Astrocyte (in vitro differentiated cells and primary cell): Measurements from ENCODE around the gene CDH18. TPM values are rescaled to one million over a fixed set of nuclear protein-coding genes. Genes with fewer than 3 reads are reported as not detected.
"Not testable (repeated sequence)": the region's sequence is repeated elsewhere in the genome, so short reads cannot be mapped to it uniquely, and the experiment has no call there.

Experiments
- DNase-seq: peaks from one replicate; pipeline ENCODE4 v3.0.0-alpha.2; 2010; ENCODE audit warnings: low read depth
- FAIRE-seq: peaks from 2 replicates; lab custom pipeline; 2011; peaks lifted over from hg19 to GRCh38; lab: Jason Lieb, UNC
- H2AFZ ChIP-seq: 2 replicates; pipeline ENCODE4 v1.6.0; 2012; ENCODE audit warnings: low read depth, low read length, inconsistent platforms
- H3K27ac ChIP-seq: 2 replicates; pipeline ENCODE4 v1.5.1; 2011; ENCODE audit warnings: low read depth, low read length, inconsistent platforms
- H3K27me3 ChIP-seq: 2 replicates; pipeline ENCODE4 v1.6.0; 2011; ENCODE audit warnings: low read length, inconsistent platforms; ENCODE audit not compliant: insufficient read depth
- H3K36me3 ChIP-seq: 2 replicates; pipeline ENCODE4 v1.5.1; 2011; ENCODE audit warnings: low read length, inconsistent platforms; ENCODE audit not compliant: insufficient read depth
- H3K4me1 ChIP-seq: 2 replicates; pipeline ENCODE4 v1.5.1; 2011; ENCODE audit warnings: low read length, inconsistent platforms; ENCODE audit not compliant: insufficient read depth
- H3K4me2 ChIP-seq: 2 replicates; pipeline ENCODE4 v1.6.0; 2012; ENCODE audit warnings: low read length, inconsistent platforms
- H3K4me3 ChIP-seq: 2 replicates; pipeline ENCODE4 v1.5.1; 2011; ENCODE audit warnings: low read depth, mild to moderate bottlenecking, low read length, inconsistent platforms; ENCODE audit not compliant: insufficient read depth
- H3K79me2 ChIP-seq: 2 replicates; pipeline ENCODE4 v1.6.0; 2012; ENCODE audit warnings: mild to moderate bottlenecking, low read length, inconsistent platforms; ENCODE audit not compliant: insufficient read depth
- H3K9ac ChIP-seq: 2 replicates; pipeline ENCODE4 v1.6.0; 2012; ENCODE audit warnings: mild to moderate bottlenecking, low read length, inconsistent platforms
- H3K9me3 ChIP-seq: 2 replicates; pipeline ENCODE4 v1.5.1; 2012; ENCODE audit warnings: low read depth, mild to moderate bottlenecking, low read length, inconsistent platforms; ENCODE audit not compliant: insufficient read depth
- H4K20me1 ChIP-seq: 2 replicates; pipeline ENCODE4 v1.6.0; 2012; ENCODE audit warnings: low read length, inconsistent platforms; ENCODE audit not compliant: insufficient read depth
- H3K27ac Mint-ChIP-seq: one replicate; pipeline ENCODE4 v1.8.0; 2021; ENCODE audit warnings: mild to moderate bottlenecking, mixed read lengths; ENCODE audit not compliant: unreplicated experiment
- H3K27me3 Mint-ChIP-seq: one replicate; pipeline ENCODE4 v1.8.0; 2021; ENCODE audit warnings: low read depth, mixed read lengths; ENCODE audit not compliant: unreplicated experiment
- H3K36me3 Mint-ChIP-seq: one replicate; pipeline ENCODE4 v1.8.0; 2021; ENCODE audit warnings: low read depth, mixed read lengths; ENCODE audit not compliant: unreplicated experiment
- H3K4me1 Mint-ChIP-seq: one replicate; pipeline ENCODE4 v1.8.0; 2021; ENCODE audit warnings: low read depth, mixed read lengths; ENCODE audit not compliant: unreplicated experiment
- H3K4me3 Mint-ChIP-seq: one replicate; pipeline ENCODE4 v1.8.0; 2021; ENCODE audit warnings: mild to moderate bottlenecking, moderate library complexity, mixed read lengths; ENCODE audit not compliant: unreplicated experiment
- H3K9me3 Mint-ChIP-seq: one replicate; pipeline ENCODE4 v1.8.0; 2021; ENCODE audit warnings: mild to moderate bottlenecking, mixed read lengths; ENCODE audit not compliant: unreplicated experiment
- CTCF ChIP-seq: IDR thresholded peaks from 2 replicates; pipeline ENCODE4 v1.5.1; 2011; ENCODE audit warnings: low read depth, mild to moderate bottlenecking, inconsistent platforms, low read length, moderate library complexity; ENCODE audit not compliant: insufficient read depth
- EZH2 ChIP-seq: IDR thresholded peaks from 2 replicates; pipeline ENCODE4 v1.6.1; 2012; ENCODE audit warnings: mild to moderate bottlenecking, low read length, inconsistent platforms; ENCODE audit not compliant: insufficient read depth
- total RNA-seq: library from RNA; stranded (reverse); gene quantifications from 2 replicates; pipeline ENCODE4 v1.2.1, GENCODE V29; 2021

Gene CDH18
- total RNA-seq, 1 donor from 2014 or later: not detected

- H3K4me2 ChIP-seq: no peak overlapping the region
- H3K36me3 ChIP-seq: no peaks in the 10 kb centered on the region
- no peaks in the 10 kb centered on the region for H3K79me2 ChIP-seq
- Mint-ChIP-seq H3K4me1 (no peaks in the 10 kb centered on the region), H3K9me3 (no peaks in the 10 kb centered on the region), H3K27ac (no peak overlapping the region), H3K27me3 (peaks cover 3% of the 10 kb centered on the region), H3K4me3 (no peak overlapping the region), H3K36me3 (no peaks in the 10 kb centered on the region)
- H3K9me3 ChIP-seq: no peaks in the 10 kb centered on the region
- H3K4me3 ChIP-seq: no peak overlapping the region
- no peaks in the 10 kb centered on the region for H3K4me1 ChIP-seq
- FAIRE-seq: no peak
- H3K27ac ChIP-seq: no peak overlapping the region
- DNase-seq: no peak
- no peaks in the 10 kb centered on the region for H3K27me3 ChIP-seq
- H2AFZ ChIP-seq: no peak overlapping the region
- no peaks in the 10 kb centered on the region for H4K20me1 ChIP-seq
- no peak for TF ChIP-seq EZH2
- no peak for TF ChIP-seq CTCF
- no peak overlapping the region for H3K9ac ChIP-seq
Observed at GRCh38 chr5:19790829-19791466, 197.1 kb downstream of the CDH18 start.

GRCh38 chr5:19782566-19782965 is 205.4 kb downstream of the CDH18 start:
- H2AFZ ChIP-seq: no peak overlapping the region
- H3K36me3 ChIP-seq: no peaks in the 10 kb centered on the region
- Mint-ChIP-seq H3K36me3 (no peaks in the 10 kb centered on the region), H3K27ac (no peak overlapping the region), H3K4me1 (no peaks in the 10 kb centered on the region), H3K4me3 (no peak overlapping the region), H3K9me3 (no peaks in the 10 kb centered on the region), H3K27me3 (no peaks in the 10 kb centered on the region)
- no peak for FAIRE-seq
- H3K79me2 ChIP-seq: no peaks in the 10 kb centered on the region
- H3K27ac ChIP-seq: no peak overlapping the region
- H3K4me2 ChIP-seq: no peak overlapping the region
- H3K9me3 ChIP-seq: no peaks in the 10 kb centered on the region
- DNase-seq: no peak
- no peaks in the 10 kb centered on the region for H3K27me3 ChIP-seq
- H4K20me1 ChIP-seq: no peaks in the 10 kb centered on the region
- H3K9ac ChIP-seq: no peak overlapping the region
- no peaks in the 10 kb centered on the region for H3K4me1 ChIP-seq
- no peak overlapping the region for H3K4me3 ChIP-seq
- TF ChIP-seq CTCF: no peak
- TF ChIP-seq EZH2: no peak

GRCh38 chr5:19777363-19777762 is 210.6 kb downstream of the CDH18 start:
- FAIRE-seq (no peak), DNase-seq (no peak)
- Histone ChIP-seq H4K20me1 (no peaks in the 10 kb centered on the region), H3K27me3 (no peaks in the 10 kb centered on the region), H3K4me2 (no peak overlapping the region), H2AFZ (peak overlapping the region; percentile 57), H3K9me3 (no peaks in the 10 kb centered on the region), H3K36me3 (no peaks in the 10 kb centered on the region), H3K9ac (no peak overlapping the region), H3K79me2 (no peaks in the 10 kb centered on the region), H3K4me3 (no peak overlapping the region), H3K4me1 (no peaks in the 10 kb centered on the region), H3K27ac (no peak overlapping the region)
- Mint-ChIP-seq H3K27me3 (no peaks in the 10 kb centered on the region), H3K4me1 (no peaks in the 10 kb centered on the region), H3K4me3 (no peak overlapping the region), H3K9me3 (no peaks in the 10 kb centered on the region), H3K27ac (no peak overlapping the region), H3K36me3 (no peaks in the 10 kb centered on the region)
- TF ChIP-seq EZH2 (no peak), CTCF (no peak)

- H3K9me3 Mint-ChIP-seq, H3K4me1 Mint-ChIP-seq, FAIRE-seq, H3K4me2 ChIP-seq, H3K9me3 ChIP-seq, H3K4me3 Mint-ChIP-seq, H3K27ac ChIP-seq, H3K27me3 Mint-ChIP-seq, H3K27me3 ChIP-seq, H3K36me3 ChIP-seq, H4K20me1 ChIP-seq, H3K27ac Mint-ChIP-seq, H3K4me3 ChIP-seq, H3K9ac ChIP-seq, H3K79me2 ChIP-seq, DNase-seq, H3K4me1 ChIP-seq, H2AFZ ChIP-seq, H3K36me3 Mint-ChIP-seq: not testable (repeated sequence)
Observed at GRCh38 chr5:19776886-19777285, 211.1 kb downstream of the CDH18 start.
